ENCODE results near the gene SH2B2.

Gene SH2B2

GRCh38 chr7:102255916-102256315 is 30.8 kb upstream of the SH2B2 start:
- TF ChIP-seq CTCF (IDR thresholded peaks at IDR 0.05; ENCODE audit: low read depth, low read length, missing control alignments), result no peak
- no peak for DNase-seq (ENCODE audit: low read depth)
- no peak overlapping the region for H3K4me3 ChIP-seq (ENCODE audit: low read depth, low read length)

GRCh38 chr7:102258073-102258748 is 28.5 kb upstream of the SH2B2 start:
- DNase-seq (ENCODE audit: low read depth), result no peak
- TF ChIP-seq CTCF (IDR thresholded peaks at IDR 0.05; ENCODE audit: low read depth, low read length, missing control alignments), result no peak
- no peak overlapping the region for H3K4me3 ChIP-seq (ENCODE audit: low read depth, low read length)

- H3K4me3 ChIP-seq (ENCODE audit: low read depth, low read length), result no peak overlapping the region
- DNase-seq (ENCODE audit: low read depth), result no peak
- TF ChIP-seq CTCF (IDR thresholded peaks at IDR 0.05; ENCODE audit: low read depth, low read length, missing control alignments), result no peak
Measured at GRCh38 chr7:102258749-102259107, 27.9 kb upstream of the SH2B2 start.

GRCh38 chr7:102260856-102261255 is 25.8 kb upstream of the SH2B2 start:
- H3K4me3 ChIP-seq (ENCODE audit: low read depth, low read length), result no peak overlapping the region
- no peak for TF ChIP-seq CTCF (IDR thresholded peaks at IDR 0.05; ENCODE audit: low read depth, low read length, missing control alignments)
- no peak for DNase-seq (ENCODE audit: low read depth)

GRCh38 chr7:102261451-102261850 is 25.2 kb upstream of the SH2B2 start:
- no peak for DNase-seq (ENCODE audit: low read depth)
- no peak overlapping the region for H3K4me3 ChIP-seq (ENCODE audit: low read depth, low read length)
- no peak for TF ChIP-seq CTCF (IDR thresholded peaks at IDR 0.05; ENCODE audit: low read depth, low read length, missing control alignments)

GRCh38 chr7:102262546-102262945 is 24.1 kb upstream of the SH2B2 start:
- DNase-seq (ENCODE audit: low read depth), result no peak
- no peak overlapping the region for H3K4me3 ChIP-seq (ENCODE audit: low read depth, low read length)
- no peak for TF ChIP-seq CTCF (IDR thresholded peaks at IDR 0.05; ENCODE audit: low read depth, low read length, missing control alignments)

GRCh38 chr7:102264367-102264891 is 22.2 kb upstream of the SH2B2 start:
- DNase-seq (ENCODE audit: low read depth), result no peak

More at GRCh38 chr7:102264367-102264891, 22.2 kb upstream of the SH2B2 start:
- H3K4me3 ChIP-seq (ENCODE audit: low read depth, low read length), result no peak overlapping the region
- TF ChIP-seq CTCF (IDR thresholded peaks at IDR 0.05; ENCODE audit: low read depth, low read length, missing control alignments), result no peak
